Loucy (cell line): ENCODE measurements around the gene TSC22D4.

Experiments
- EZH2phosphoT487 ChIP-seq: fragments of 200-600 bp; IDR thresholded peaks from 2 replicates; pipeline ENCODE4 v1.6.1; 2018; ENCODE audit warnings: antibody characterized with exemption, mild to moderate bottlenecking, moderate library complexity, borderline replicate concordance
- TF ChIP-seq, protein P1 (sequence below): fragments of 200-600 bp; sonication (generic); conservative IDR thresholded peaks from 2 replicates; pipeline ENCODE4 v1.5.1; 2014; ENCODE audit warnings: mild to moderate bottlenecking, antibody characterized with exemption, low read length

DNA sequence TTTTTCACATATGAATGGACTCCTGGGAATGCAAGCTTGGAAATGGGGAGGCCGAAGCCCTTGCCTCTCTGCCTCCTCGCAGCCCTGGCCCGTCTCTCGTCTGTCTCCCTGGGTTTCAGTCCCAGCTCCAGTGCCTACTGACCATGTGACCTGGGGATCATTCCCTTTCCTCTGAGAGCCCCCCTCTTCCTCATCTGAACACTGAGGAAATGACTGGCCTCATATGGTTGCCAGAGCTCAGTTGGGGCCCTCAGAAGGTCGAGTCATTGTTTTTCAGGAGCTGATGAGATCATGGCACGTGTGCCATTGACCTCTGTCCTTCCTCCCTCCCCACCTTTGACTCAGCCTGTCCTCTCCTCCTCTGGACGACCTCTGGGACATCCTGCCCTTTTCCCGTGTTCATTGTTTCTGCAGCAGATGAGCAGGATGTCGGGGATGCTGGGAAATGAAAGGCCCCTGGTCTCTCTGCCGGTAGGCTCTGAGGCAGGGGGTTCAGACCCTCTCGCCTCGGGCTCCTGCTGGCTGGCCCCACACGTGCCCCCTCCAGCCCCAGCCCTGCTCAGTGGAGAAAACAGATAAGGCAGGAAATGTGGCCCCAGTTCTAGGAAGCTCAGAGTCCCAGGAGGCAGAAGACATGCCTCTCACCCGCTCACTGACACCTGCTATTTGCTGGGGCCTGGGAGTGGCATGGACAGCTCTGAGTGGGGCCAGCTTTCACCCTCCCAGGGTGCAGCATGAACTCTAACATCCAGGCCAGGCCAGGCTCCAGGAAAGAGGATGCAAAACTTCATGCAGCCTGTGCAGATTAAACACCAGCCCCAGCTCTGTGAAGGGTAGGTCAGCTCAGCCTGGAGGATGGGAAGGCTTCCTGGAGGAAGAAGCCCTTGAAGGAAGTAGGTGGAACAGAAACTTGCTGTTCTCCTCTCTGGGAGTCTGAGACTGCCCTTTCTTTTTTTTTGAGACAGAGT is 34.4 kb downstream of the TSC22D4 start:
- TF ChIP-seq, protein P1, sequence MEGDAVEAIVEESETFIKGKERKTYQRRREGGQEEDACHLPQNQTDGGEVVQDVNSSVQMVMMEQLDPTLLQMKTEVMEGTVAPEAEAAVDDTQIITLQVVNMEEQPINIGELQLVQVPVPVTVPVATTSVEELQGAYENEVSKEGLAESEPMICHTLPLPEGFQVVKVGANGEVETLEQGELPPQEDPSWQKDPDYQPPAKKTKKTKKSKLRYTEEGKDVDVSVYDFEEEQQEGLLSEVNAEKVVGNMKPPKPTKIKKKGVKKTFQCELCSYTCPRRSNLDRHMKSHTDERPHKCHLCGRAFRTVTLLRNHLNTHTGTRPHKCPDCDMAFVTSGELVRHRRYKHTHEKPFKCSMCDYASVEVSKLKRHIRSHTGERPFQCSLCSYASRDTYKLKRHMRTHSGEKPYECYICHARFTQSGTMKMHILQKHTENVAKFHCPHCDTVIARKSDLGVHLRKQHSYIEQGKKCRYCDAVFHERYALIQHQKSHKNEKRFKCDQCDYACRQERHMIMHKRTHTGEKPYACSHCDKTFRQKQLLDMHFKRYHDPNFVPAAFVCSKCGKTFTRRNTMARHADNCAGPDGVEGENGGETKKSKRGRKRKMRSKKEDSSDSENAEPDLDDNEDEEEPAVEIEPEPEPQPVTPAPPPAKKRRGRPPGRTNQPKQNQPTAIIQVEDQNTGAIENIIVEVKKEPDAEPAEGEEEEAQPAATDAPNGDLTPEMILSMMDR = no peak
- no peak for TF ChIP-seq EZH2phosphoT487
